NCI-H187 treated with DMSO at 0.1 percent for 48 hours (cell line): ENCODE measurements around the gene RBM12.

Experiments
- DNase-seq: peaks from one replicate; lab custom pipeline; 2025; lab: John Stamatoyannopoulos, UW

The RBM12 gene

DNA sequence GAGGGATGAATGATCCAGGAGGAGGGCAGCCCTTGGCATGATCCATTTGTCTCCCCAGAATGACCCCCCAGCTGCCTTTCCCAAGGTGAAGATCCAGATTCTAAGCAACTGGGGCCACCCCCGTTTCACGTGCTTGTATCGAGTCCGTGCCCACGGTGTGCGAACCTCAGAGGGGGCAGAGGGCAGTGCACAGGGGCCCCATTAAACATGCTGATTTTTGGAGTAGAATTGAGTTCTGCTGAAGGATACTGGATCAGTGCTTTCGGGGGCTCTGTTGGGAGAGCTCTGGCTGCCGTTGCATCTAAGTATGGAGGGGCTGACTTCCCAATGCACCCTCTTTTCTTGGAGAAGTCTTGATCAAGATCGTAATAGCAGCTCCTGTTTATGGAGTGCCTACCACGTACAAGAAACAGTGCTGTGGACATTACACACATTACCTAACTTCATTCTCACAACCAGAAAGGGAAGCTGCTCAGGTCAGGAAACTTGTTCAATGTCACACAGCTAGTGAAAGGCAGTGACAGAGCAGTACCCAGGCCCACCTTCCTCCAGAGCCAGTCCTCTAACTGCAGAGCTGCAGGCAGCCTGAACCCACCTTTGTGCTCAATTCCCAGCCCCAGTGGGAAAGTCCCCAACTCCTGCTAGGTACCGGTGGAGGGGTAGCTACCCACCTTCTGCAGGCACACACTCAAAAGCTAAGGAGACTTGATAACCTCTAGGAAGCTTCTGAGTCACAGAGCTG is 43.7 kb downstream of the RBM12 start:
- DNase-seq, result no peak

DNA sequence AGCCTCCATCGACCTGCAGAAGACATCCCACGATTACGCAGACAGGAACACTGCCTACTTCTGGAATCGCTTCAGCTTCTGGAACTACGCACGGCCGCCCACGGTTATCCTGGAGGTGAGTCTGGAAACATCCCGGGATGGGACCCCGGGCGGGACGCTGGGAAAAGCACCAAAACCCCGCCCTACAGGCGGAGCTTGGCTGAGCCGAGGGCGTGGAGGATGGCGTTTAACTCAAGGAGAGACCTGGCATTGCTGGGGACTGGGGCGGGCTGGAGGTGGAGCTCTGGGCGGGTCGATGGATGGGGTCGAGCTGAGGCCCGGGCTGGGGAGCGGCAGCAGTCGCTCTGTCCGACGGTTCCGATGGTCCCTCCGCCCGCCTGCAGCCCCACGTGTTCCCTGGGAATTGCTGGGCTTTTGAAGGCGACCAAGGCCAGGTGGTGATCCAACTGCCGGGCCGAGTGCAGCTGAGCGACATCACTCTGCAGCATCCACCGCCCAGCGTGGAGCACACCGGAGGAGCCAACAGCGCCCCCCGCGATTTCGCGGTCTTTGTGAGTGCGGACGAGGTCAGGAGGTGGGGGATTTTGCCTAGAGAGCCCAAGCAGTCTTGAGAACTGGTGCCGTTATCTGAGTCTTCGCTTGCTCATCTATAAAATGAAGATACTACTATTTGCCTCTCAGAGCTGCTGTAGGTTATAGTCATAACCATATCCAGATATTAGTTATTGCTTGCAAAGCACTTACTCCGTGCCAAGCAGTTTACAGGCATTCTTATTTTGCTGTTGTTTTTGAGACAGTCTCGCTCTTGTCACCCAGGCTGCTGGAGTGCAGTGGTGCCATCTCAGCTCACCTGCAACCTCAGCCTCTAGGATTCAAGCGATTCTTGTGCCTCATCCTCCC is 45.3 kb downstream of the RBM12 start:
- no peak for DNase-seq

DNA sequence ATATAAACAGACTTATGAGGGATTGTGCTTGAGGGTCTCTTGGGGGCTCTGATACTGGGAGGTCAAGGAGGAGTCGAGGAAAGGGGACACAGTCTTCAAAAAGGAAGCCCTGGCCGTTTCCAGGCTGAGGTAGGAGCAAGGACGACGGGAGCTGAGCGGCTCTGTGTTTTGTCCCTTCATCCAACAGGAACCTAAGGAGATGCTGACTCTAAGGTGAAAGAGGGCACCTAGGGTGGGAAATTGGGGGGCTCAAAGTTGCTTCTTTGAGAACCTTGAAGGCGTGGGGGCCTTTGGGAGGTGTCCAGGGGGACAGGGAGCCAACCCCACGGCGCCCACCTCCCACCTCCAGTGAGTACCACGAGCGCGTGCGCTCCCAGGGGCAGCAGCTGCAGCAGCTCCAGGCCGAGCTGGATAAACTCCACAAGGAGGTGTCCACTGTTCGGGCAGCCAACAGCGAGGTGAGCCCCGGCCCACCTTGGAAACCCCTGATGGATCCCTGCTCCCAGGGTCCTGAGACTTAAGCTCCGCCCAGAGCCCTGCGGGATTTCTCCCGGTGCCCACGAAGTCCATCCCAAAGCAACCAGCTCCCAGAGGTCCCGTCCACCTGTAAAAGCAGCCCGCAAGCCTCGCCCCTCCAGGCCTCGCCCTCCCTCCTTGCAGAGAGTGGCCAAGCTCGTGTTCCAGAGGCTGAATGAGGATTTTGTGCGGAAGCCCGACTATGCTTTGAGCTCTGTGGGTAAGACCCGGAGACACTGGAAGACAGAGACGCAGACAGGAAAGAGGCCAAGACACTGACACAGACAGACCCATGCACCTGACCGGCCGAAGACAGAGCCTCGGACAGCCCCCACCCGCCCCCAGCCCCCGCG is 46.2 kb downstream of the RBM12 start:
- no peak for DNase-seq

GRCh38 chr20:35617397-35618262 is 47.1 kb downstream of the RBM12 start:
- DNase-seq, result no peak

- peak; percentile 16 for DNase-seq
These were observed 48.0 kb downstream of the RBM12 start for GRCh38 chr20:35616465-35617396.

DNA sequence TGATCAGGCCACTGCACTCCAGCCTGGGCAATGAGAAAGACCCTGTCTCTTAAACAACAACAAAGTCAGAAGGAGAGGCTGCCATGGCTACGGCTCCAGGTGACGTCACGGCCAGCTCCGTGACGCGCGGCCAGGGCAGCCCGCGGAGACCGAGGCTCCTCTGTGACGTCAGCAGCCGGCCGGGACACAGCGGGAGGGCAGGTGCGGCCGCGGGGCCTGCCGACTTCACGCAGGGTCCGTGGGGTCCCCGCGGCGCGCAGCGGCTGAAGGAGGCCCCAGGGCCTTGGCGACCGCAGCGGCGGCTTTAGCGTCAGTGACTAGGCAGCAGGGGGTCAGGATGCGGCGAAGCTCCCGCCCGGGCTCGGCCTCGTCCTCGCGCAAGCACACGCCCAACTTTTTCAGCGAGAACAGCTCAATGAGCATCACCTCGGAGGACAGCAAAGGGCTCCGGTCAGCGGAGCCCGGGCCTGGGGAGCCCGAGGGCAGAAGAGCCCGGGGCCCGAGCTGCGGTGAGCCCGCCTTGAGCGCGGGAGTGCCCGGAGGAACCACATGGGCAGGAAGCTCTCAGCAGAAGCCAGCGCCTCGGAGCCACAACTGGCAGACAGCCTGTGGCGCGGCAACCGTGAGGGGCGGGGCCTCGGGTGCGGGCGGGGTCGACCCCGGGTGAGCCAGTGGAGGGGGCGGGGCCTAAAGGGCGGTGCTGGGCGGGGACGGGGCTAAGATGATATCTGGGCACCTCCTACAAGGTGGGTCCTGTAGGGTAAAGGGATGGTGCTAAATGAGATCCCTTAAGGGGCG is 48.8 kb downstream of the RBM12 start, which contains the start of gene SPAG4:
Gene SPAG4, plus strand, starts transcription at position 163 of the 798 bp plus-strand sequence. Its CDS starts 175 bp downstream, at position 338.
- DNase-seq, result peak; percentile 97

DNA sequence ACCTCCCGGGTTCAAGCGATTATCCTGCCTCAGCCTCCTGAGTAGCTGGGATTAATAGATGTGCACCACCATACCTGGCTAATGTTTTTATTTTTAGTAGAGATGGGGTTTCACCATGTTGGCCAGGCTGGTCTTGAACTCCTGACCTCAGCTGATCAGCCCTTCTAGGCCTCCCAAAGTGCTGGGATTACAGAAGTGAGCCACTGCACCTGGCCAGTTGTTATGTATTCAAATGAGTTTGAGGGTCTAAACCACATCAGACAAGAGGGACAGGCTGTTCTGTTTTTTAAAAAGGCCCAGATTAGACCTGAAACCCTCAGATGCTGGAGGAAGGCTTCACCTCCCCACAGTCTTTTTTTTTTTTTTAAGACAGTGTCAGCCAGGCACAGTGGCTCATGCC is 53.2 kb downstream of the RBM12 start:
- no peak for DNase-seq

DNA sequence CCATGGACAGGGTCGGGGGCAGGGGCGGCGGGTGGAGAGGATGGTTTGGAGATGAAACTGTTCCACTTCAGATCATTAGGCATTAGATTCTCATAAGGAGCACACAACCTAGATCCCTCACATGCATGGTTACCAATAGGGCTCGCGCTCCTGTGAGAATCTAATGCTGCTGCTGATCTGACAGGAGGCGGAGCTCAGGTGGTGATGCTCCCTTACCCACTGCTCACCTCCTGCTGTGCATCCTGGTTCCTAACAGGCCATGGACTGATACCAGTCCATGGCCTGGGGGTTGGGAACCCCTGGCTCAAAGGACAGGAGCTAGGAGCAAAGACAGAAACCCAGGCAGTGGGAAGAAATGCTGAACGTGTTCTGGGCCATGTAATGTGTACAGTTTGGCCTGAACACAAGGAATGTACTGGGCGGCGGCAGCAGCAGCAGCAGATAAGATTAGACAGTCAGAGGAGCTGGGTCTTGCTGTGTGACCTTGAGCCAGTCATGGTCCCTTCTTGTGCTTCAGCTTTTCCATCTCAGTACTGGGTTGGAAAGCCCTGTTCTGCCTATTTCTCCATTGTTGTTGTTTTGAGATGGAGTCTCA is 53.8 kb downstream of the RBM12 start:
- DNase-seq, result no peak

- DNase-seq, result no peak
These were observed 57.5 kb downstream of the RBM12 start for GRCh38 chr20:35607003-35607735.

GRCh38 chr20:35606127-35606526 is 58.6 kb downstream of the RBM12 start:
- DNase-seq, result no peak

DNA sequence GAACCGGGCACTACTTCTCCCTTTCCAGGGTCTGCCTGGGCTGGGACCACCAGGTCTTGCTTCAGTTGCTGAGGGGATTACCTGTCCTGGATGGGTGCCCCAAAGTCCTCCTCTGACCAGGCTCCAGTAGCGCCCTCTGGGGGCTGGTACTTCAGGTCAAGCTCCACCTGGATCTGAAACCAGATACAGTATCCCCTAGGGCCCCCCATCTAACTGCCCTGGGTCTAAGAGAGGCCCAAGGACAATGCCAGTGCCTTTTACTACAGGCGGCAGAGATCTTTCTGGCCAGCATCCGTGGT is 60.3 kb downstream of the RBM12 start:
- DNase-seq, result no peak

- DNase-seq, result no peak
These were observed 60.8 kb downstream of the RBM12 start for GRCh38 chr20:35603695-35604448.

GRCh38 chr20:35602851-35603495 is 61.7 kb downstream of the RBM12 start:
- no peak for DNase-seq

DNA sequence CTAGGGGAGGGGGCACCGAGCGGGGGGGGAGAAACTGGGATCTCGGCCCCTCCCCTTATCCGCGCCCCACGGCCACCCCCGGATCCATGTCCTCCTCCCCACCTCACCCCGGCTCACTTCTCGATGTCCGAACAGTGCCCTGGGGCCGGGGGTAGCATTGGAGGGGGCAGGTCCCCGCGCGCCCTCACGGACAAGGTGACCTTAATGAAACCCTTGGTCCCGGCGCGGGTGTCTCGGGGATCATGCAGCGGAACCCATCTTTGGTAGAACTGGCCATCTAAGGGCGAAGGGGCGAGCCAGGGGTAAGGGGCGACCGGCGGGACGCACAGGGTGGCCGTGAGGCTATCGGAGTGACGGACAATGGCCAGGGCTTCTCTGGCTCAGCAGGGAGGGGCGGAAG is 62.7 kb downstream of the RBM12 start:
- no peak for DNase-seq

GRCh38 chr20:35600993-35601973 is 63.4 kb downstream of the RBM12 start:
- DNase-seq, result no peak
